HG03460 (cell line): Measurements from ENCODE around the gene ASB3.
"Not testable (repeated sequence)": the region's sequence is repeated elsewhere in the genome, so short reads cannot be mapped to it uniquely, and the experiment has no call there.

ENCODE experiments used
- ATAC-seq: cut with Tn5 transposase; IDR thresholded peaks from one replicate; pipeline ENCODE4 v1.9.1; 2021; ENCODE audit not compliant: unreplicated experiment

Gene ASB3

GRCh38 chr2:53744395-53745065 lies 42.2 kb downstream of the ASB3 start:
- ATAC-seq: no peak

DNA sequence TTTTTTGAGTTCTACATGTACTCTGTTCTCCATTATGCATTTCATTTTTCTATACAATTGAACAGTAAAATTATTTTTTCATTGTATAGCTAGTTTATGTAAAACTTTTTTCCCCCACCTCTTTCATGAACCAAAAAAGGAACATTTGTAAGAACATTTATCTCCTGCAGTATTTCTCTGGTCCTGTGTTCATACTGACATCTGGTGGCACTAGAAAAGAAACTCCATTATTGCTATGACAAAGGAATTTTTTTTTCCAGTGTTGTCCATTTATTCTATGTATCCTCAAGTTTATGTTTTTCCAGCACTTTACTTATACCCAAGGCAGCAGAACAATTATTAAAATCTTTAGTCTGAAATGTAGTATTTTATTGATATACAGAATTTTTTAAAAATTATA lies 46.6 kb downstream of the ASB3 start:
- no peak for ATAC-seq

DNA sequence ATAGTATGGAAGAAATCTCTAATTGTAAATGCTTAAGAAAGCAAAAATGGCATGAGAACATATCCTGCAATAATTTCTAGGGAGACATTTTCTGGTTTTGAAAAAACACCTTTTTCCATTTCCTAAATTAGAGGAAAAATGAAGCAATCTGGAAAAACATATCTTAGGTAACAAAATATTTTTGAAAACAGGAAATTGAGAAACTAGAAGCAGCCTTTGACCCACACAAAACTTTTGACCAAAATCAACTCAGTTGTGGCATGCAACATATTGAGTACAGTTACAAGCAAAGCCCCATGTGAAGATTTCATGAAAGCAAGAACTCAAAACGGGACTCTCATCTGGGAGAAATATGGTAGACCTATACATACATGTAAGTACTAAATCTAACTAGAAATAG lies 47.7 kb downstream of the ASB3 start:
- ATAC-seq: no peak

- no peak for ATAC-seq
Measured at GRCh38 chr2:53737091-53737490, 49.7 kb downstream of the ASB3 start.

- ATAC-seq: no peak
Measured at GRCh38 chr2:53729143-53729762, 57.5 kb downstream of the ASB3 start.

- no peak for ATAC-seq
Measured at GRCh38 chr2:53727921-53728320, 58.8 kb downstream of the ASB3 start.

- no peak for ATAC-seq
Measured at GRCh38 chr2:53725662-53726061, 61.1 kb downstream of the ASB3 start.

GRCh38 chr2:53724536-53724935 lies 62.2 kb downstream of the ASB3 start:
- no peak for ATAC-seq

GRCh38 chr2:53720944-53721343 lies 65.8 kb downstream of the ASB3 start:
- ATAC-seq: not testable (repeated sequence)

DNA sequence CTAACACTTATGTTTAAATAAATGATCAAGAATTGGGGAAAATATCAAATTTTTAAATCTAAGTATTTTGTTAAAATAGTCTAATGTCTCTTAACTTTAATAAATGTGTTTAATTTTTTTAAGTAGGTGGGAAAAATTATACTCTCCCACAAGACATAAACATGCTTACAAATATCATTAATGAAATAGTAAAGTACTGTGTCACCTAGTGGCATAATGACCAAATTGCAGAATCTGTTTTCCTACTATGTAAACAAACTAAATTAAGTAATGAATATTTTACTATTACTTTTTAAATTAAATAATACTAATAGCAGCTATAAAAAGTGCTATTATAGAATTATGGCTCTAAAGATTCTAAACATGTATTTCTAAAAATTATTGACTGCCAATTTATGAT lies 71.2 kb downstream of the ASB3 start:
- no peak for ATAC-seq

- no peak for ATAC-seq
Measured at GRCh38 chr2:53711271-53711780, 75.4 kb downstream of the ASB3 start.

GRCh38 chr2:53708988-53709387 lies 77.8 kb downstream of the ASB3 start:
- no peak for ATAC-seq

DNA sequence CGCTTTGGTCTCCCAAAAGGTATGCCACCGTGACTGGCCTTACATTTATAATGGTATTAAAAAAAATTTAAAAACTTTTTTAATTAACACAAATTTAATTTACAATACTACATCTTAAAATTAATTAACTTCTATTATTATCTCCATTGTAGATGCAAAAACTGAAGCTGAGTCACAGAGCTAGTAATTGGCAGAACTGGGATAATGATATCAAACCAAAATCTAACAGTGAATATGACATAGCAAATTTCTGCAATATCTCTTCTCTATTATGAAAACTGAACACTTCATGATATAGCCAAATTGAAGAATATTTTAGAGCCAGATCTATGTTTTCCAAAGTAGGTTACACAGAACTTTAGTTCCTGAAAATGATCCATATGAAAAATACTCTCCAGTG lies 85.5 kb downstream of the ASB3 start:
- ATAC-seq: no peak

DNA sequence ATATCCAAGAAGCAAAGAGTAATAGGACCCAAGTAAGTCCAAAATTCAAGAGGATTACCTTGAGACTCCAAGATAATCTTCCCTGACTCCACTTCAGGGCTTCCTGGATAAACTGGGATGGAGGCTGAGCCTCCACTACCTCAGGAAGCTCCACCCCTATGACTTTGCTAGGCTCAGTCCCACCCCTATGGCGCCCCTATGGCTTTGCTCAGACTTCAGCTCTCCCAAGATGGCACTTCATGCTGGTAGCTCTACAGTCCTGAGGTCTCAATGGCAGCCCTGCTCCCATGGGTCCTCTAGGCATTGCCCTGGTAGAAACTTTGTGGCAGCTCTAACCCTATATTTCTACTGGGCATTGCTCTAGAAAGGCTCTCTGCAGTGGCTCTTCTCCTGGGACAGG lies 89.1 kb downstream of the ASB3 start:
- ATAC-seq: no peak

DNA sequence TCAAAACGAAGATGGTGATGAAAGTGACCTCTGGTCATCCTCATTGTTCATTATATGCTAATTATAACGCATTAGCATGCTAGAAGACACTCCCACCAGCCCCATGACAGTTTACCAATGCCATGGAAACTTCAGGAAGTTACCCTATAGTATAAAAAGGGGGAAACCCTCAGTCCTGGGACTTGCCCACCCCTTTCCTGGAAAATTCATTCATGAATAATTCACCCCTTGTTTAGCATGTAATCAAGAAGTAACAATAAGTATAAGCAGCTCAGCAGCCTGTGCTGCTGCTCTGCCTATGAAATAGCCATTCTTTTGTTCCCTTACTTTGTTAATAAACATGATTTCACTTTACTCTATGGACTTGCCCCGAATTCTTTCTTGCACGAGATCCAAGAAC lies 89.7 kb downstream of the ASB3 start:
- ATAC-seq: no peak

- ATAC-seq: no peak
Measured at GRCh38 chr2:53695575-53695974, 91.2 kb downstream of the ASB3 start.

DNA sequence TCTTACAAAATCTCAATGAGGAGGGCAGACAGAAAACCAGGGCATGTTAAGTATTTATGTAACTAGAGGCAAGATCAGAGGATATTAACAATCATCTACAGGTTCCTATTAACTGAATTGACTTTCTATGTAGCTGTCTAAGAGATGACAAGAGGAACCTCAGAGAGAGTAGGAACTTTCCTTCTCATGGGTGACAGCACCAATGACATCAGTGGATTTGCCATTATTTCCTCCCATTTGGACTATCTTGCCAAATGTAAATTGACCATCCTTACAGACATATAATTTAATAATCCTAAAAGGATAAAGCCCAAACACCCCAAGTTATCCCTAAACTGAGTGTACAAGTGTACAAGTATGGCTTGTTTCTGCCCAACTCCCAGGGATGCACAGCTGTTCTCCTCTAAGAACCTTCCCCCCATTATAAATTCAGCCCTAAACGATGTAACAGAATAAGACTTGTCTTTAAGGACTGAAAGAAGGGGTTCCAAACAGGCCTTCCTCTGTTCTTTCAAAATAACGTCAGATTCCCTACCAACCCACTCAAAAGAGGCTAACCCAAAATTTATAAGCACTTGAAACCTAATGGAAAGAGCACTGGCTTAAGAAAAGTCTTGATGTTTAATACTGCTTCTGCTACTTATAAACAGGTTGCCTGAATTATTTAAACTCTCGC lies 92.5 kb downstream of the ASB3 start:
- ATAC-seq: no peak

DNA sequence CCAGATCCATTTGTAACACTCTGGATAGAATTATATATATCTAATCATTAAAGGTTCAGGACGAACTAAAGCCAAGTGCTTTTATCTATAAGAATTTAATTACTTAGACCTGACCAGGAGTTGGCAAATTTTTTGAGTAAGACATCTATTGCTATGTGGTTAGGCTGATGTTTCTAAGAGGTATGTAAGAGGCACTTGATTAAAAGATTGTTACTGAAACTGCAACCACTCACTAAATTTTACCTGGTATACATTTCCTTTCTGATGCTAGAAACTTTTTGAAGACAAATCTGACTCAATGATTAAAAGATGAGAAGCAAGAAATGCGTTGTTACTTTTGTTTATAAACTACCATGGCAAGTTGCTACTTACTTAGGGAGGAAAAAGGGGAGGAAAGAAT lies 95.9 kb downstream of the ASB3 start:
- no peak for ATAC-seq

- no peak for ATAC-seq
Measured at GRCh38 chr2:53672881-53673522, 113.8 kb downstream of the ASB3 start.

DNA sequence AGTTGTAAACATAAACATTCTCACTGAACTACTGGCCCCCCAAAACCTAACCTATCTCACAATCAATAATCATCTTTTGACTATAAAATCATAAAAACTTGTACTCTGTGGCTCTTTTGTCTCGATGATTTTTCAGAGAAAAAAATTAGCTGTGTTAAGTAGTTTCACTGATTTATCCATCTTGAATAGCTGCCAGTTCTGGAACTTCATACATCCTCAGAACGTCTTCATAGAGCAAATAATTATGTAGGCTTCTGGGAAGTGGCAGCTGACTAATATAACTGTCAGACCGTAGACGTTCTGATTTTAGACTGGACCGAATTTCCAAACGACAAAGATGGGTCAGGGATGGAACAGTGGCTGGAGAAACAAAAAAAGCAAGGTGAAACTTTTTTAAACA lies 116.4 kb downstream of the ASB3 start:
- no peak for ATAC-seq

DNA sequence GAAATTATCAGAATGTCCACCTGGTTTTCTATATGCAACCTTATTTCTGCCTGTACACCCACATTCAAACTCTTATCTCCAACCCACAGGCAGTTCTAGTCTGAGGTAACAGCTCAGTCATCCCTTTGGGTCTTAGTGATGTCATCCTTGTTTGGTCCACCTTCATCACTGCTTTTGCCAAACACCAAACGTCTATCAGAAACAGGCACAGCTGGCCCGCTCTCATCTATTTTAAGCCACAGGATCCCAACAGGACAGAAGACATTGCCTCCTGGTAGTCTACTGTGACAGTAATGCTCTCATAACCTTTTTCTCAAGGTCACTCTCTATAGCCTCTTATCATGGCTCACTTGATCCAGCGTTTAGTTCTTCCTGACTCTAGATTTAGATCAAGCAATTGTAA lies 118.1 kb downstream of the ASB3 start:
- no peak for ATAC-seq

DNA sequence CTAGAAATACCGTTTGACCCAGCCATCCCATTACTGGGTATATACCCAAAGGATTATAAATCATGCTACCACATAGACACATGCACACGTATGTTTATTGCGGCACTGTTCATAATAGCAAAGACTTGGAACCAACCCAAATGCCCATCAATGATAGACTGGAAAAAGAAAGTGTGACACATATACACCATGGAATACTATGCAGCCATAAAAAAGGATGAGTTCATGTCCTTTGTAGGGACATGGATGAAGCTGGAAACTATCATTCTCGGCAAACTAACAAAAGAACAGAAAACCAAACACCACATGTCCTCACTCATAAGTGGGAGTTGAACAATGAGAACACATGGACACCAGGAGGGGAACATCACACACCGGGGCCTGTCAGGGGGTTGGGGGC lies 119.6 kb downstream of the ASB3 start:
- not testable (repeated sequence) for ATAC-seq
